Gastrocnemius medialis (tissue), 4 donors: Measurements from ENCODE around the gene CES4A. TPM values are rescaled to one million over a fixed set of nuclear protein-coding genes. Genes with fewer than 3 reads are reported as not detected.
A peak's percentile ranks its signal among the peaks of the same experiment; 100 is the strongest.

ENCODE experiments used
- ATAC-seq, 2 donors: fragments of 150-250 bp; one replicate each; pipeline ENCODE4 v1.9.1; 2016
- DNase-seq, 2 donors: peaks; one replicate each; pipeline ENCODE4 v3.0.0-alpha.2; 2019
- H3K27ac ChIP-seq, 4 donors: fragments of 200-600 bp; sonication (generic); 1 replicate in 1 of 4; 2 replicates in 3 of 4; pipeline ENCODE4 v1.5.1; 2016 to 2018; ENCODE audit warnings: mild to moderate bottlenecking in 2 of 4, moderate library complexity in 1 of 4
- H3K27me3 ChIP-seq, 3 donors: fragments of 200-600 bp; sonication (generic) in 2 of 3; 1 replicate in 1 of 3; 2 replicates in 2 of 3; pipeline versions ENCODE4 v1.5.1 to v1.6.0; 2016 to 2019; ENCODE audit warnings: mild to moderate bottlenecking in 1 of 3, moderate library complexity in 1 of 3
- H3K36me3 ChIP-seq, 2 donors: fragments of 200-600 bp; sonication (generic) in 1 of 2; one replicate each; pipeline ENCODE4 v1.5.1; 2017 to 2018
- H3K4me1 ChIP-seq, 2 donors: fragments of 200-600 bp; sonication (generic) in 1 of 2; one replicate each; pipeline ENCODE4 v1.5.1; 2016 to 2017; ENCODE audit warnings: mild to moderate bottlenecking in 2 of 2
- H3K4me3 ChIP-seq, 4 donors: fragments of 200-600 bp; sonication (generic) in 3 of 4; 1 replicate in 1 of 4; 2 replicates in 3 of 4; pipeline ENCODE4 v1.5.1; 2016 to 2019; ENCODE audit warnings: mild to moderate bottlenecking in 2 of 4
- H3K9me3 ChIP-seq, 3 donors: fragments of 200-600 bp; sonication (generic) in 2 of 3; 1 replicate in 1 of 3; 2 replicates in 2 of 3; pipeline ENCODE4 v1.5.1; 2016 to 2019
- CTCF ChIP-seq, 5 experiments: fragments of 450-650 bp in 3 of 5; fragments of 200-600 bp in 2 of 5; sonication (generic) in 2 of 5; IDR thresholded peaks in 4 of 5; conservative IDR thresholded peaks in 1 of 5; 1 replicate in 4 of 5; 2 replicates in 1 of 5; pipeline ENCODE4 v1.5.1; 2016 to 2019; ENCODE audit warnings: antibody characterized with exemption in 5 of 5, mild to moderate bottlenecking in 3 of 5, moderate library complexity in 3 of 5
- POLR2A ChIP-seq, 2 donors: fragments of 450-650 bp; IDR thresholded peaks; one replicate each; pipeline ENCODE4 v1.6.1; 2017; ENCODE audit warnings: antibody characterized with exemption in 2 of 2, mild to moderate bottlenecking in 2 of 2, moderate library complexity in 2 of 2
- in situ Hi-C, 4 donors: fragments of 200-750 bp; cut with MboI; loops; one replicate each; pipeline versions ENCODE4 v1.15.0 to v1.8.0; 2017; ENCODE audit warnings: low sequenced_read_pairs in 4 of 4
- intact Hi-C: fragments of 100-400 bp; cut with DNase I; formaldehyde crosslinking; loops from one replicate; pipeline ENCODE4 v1.15.1; 2023; ENCODE audit warnings: low total_unique reads
- total RNA-seq, 4 donors: library from RNA; depleted of rRNA; stranded (reverse); fragments of >200 nt; gene quantifications; one replicate each; pipeline versions ENCODE4 v1.1.0 to v1.2.3, GENCODE V29; 2016

The CES4A gene
- total RNA-seq, 4 donors from 2014 or later, result 12.0 to 82.7 (median 17.4) TPM

- no peaks in the 10 kb centered on the region for H3K36me3 ChIP-seq
- ATAC-seq, result peak; percentile 24 to 44
- in situ Hi-C loops (no loop called here), intact Hi-C loops (loop anchor here (1.0 kb wide), 1 partner anchor 49 kb away; no protein-coding TSS in a partner anchor)
- H3K27me3 ChIP-seq, result no peaks in the 10 kb centered on the region
- peak overlapping the region; percentile 97 to 99 (median 97) for H3K27ac ChIP-seq
- H3K4me1 ChIP-seq, result peaks cover 37 to 54% of the 10 kb centered on the region in 2 donors
- TF ChIP-seq POLR2A (IDR thresholded peaks at IDR 0.05) (peak; percentile 49 to 65), CTCF (IDR thresholded peaks at IDR 0.05 in 4 of 5, conservative IDR thresholded peaks at IDR 0.05 in 1 of 5) (no peak)
- peak overlapping the region; percentile 74 to 90 (median 82) for H3K4me3 ChIP-seq
- no peaks in the 10 kb centered on the region for H3K9me3 ChIP-seq
- DNase-seq, result peak; percentile 52 to 77
These were observed 38.9 kb upstream of the CES4A start for GRCh38 chr16:66949472-66949871.

GRCh38 chr16:66950437-66950836 is 38.0 kb upstream of the CES4A start:
- TF ChIP-seq POLR2A (IDR thresholded peaks at IDR 0.05) (no peak), CTCF (IDR thresholded peaks at IDR 0.05 in 4 of 5, conservative IDR thresholded peaks at IDR 0.05 in 1 of 5) (no peak)
- intact Hi-C loops, result loop anchor here (2.0 kb wide), 1 partner anchor 212 kb away; no protein-coding TSS in a partner anchor
- DNase-seq, result no peak
- H3K27ac ChIP-seq, result peak overlapping the region; percentile 97 to 99 (median 97)
- H3K4me1 ChIP-seq, result peaks cover 41 to 57% of the 10 kb centered on the region in 2 donors
- H3K27me3 ChIP-seq, result no peaks in the 10 kb centered on the region
- ATAC-seq, result no peak
- no peaks in the 10 kb centered on the region for H3K36me3 ChIP-seq
- H3K4me3 ChIP-seq, result peak overlapping the region; percentile 74 to 90 (median 82)
- in situ Hi-C loops, result no loop called here
- H3K9me3 ChIP-seq, result no peaks in the 10 kb centered on the region

- H3K27ac ChIP-seq, result peak overlapping the region; percentile 97 to 99 (median 97)
- TF ChIP-seq CTCF (IDR thresholded peaks at IDR 0.05 in 4 of 5, conservative IDR thresholded peaks at IDR 0.05 in 1 of 5), result no peak
- peak; percentile 23 to 52 for TF ChIP-seq POLR2A (IDR thresholded peaks at IDR 0.05)
- DNase-seq (peak; percentile 65 to 87), ATAC-seq (peak; percentile 12 to 14)
- no peaks in the 10 kb centered on the region for H3K27me3 ChIP-seq
- in situ Hi-C loops, result no loop called here
- H3K36me3 ChIP-seq, result no peaks in the 10 kb centered on the region
- H3K4me3 ChIP-seq, result peak overlapping the region in 1 of 4 donors; percentile 90
- intact Hi-C loops, result loop anchor here (2.0 kb wide), 1 partner anchor 212 kb away; no protein-coding TSS in a partner anchor
- peaks cover 41 to 57% of the 10 kb centered on the region in 2 donors for H3K4me1 ChIP-seq
- no peaks in the 10 kb centered on the region for H3K9me3 ChIP-seq
These were observed 37.2 kb upstream of the CES4A start for GRCh38 chr16:66950971-66951790.

- ATAC-seq, result no peak
- Histone ChIP-seq H3K27me3 (no peaks in the 10 kb centered on the region), H3K4me3 (peak overlapping the region in 1 of 4 donors; percentile 12), H3K36me3 (no peaks in the 10 kb centered on the region), H3K9me3 (no peaks in the 10 kb centered on the region), H3K27ac (peak overlapping the region; percentile 97 to 99 (median 97)), H3K4me1 (peaks cover 48 to 49% of the 10 kb centered on the region in 2 donors)
- in situ Hi-C loops, result no loop called here
- TF ChIP-seq CTCF (IDR thresholded peaks at IDR 0.05 in 4 of 5, conservative IDR thresholded peaks at IDR 0.05 in 1 of 5) (no peak), POLR2A (IDR thresholded peaks at IDR 0.05) (no peak)
- no peak for DNase-seq
- intact Hi-C loops, result no loop called here
These were observed 35.8 kb upstream of the CES4A start for GRCh38 chr16:66952430-66953110.
